NCI-H510A treated with DMSO at 0.1 percent for 48 hours (cell line): ENCODE results near the gene CORO7.

Source experiments
- DNase-seq: peaks from one replicate; lab custom pipeline; 2025; lab: John Stamatoyannopoulos, UW

Gene CORO7

DNA sequence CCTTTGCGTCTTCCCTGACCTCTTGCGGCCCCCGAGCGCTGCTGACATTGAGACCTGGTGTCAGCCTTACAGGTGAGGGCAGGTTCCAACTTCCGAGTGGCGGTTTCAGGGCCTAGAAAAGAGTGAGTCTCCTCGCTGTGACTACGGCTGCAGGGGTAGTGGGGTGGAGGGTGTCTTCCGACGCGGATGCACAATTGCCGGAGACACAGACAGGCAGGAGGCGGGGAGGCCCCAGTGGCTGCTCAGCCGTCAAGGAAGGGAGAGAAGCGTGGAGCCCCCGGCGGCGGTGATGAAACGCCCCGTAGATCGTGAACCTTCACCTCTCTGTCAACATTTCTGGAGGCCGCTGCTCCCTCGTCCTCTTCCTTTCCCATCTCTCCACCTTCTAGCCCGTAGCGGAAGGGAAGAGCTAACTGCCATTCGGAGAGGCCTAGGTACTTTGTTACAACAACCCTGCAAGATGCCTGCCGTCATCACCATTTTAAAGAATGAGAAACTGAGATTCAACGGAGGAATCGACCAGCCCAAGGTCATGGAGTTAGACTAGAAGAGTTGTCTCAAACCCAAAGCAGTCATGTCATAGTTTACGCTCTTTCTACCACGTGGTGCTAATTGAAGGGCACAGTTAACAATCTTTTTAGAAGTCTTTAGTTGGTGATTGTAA, 9.8 kb upstream of the CORO7 start:
- DNase-seq = no peak

DNA sequence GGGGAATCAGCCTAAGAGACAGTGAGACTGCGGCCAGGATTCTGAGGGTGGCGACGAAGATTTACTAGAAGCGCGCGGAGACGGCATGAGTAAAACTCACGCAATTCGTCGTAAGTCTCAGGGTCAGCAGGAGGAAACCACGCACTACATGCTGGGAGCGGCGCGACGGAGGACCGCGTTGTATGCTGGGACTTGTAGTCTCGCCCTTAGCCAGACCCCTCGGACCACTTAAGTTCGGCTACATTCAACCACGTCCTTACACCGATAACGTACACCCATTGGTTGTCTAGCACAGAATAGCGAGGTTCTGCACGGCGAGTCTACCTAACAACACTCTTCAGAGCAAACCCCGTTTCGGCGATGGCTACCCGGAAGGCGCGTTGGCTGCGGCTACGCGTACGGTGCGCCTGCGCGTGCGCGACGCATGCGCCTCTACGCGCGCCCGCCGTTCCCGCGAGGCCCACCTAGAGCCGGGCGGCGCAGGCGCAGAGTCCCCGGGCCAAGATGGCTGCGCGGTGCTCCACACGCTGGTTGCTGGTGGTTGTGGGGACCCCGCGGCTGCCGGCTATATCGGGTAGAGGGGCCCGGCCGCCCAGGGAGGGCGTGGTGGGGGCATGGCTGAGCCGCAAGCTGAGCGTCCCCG, 9.1 kb upstream of the CORO7 start, which contains the start of gene DNAJA3:
Gene DNAJA3, plus strand, starts transcription at position 491 of the 643 bp plus-strand sequence. Its CDS starts 14 bp downstream, at position 505.
- DNase-seq = peak; percentile 91

DNA sequence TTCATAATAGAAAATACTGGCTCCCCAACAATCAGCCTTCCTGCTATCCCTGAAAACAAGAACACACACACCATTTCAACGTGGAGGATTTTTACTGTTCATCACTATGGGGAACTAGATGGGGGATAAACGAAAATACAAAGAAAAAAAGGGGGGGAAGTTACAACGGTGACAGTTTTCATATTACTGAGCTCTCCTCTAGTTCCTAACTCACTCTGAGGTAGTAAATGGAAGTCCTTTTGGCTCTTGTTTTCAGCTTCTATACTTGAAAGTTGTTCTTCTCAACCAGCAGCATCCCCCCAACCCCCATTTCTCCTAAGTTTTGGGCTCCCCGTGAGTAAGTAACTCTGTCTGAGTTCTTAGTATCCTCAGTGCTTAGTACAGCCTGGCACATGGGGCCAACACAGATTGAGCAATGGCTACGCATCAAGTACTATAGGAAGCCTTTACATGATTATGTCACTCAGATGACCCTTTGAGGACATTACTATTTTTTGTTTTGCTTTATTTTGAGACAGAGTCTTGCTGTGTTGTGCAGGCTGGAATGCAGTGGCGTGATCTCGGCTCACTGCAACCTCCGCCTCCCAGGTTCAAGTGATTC, 4.2 kb upstream of the CORO7 start:
- no peak for DNase-seq

DNA sequence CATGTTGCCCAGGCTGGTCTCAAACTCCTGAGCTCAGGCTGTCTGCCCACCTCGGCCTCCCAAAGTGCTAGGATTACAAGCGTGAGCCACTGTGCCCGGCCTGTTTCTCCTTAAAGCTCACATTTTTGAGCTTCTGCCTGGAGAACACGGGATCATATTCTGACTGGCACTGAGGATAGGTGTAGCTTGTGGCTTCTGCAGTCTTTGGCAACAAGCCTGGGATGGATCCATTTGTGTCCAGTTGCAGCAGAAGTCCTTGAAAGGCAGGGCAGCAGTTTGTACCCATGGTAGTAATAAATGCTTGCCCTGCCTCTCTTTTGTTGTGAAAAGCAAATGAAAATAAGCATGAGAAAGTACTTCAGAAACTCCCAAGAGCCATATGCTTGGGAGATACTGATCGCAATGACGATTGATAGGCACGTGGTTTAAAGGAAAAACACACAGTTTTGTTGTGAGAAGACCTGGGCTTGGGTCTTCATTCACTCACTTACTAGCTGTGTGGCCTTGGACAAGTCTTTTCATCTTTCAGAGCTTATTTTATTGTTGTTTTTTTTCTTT, 3.1 kb upstream of the CORO7 start:
- DNase-seq = no peak

DNA sequence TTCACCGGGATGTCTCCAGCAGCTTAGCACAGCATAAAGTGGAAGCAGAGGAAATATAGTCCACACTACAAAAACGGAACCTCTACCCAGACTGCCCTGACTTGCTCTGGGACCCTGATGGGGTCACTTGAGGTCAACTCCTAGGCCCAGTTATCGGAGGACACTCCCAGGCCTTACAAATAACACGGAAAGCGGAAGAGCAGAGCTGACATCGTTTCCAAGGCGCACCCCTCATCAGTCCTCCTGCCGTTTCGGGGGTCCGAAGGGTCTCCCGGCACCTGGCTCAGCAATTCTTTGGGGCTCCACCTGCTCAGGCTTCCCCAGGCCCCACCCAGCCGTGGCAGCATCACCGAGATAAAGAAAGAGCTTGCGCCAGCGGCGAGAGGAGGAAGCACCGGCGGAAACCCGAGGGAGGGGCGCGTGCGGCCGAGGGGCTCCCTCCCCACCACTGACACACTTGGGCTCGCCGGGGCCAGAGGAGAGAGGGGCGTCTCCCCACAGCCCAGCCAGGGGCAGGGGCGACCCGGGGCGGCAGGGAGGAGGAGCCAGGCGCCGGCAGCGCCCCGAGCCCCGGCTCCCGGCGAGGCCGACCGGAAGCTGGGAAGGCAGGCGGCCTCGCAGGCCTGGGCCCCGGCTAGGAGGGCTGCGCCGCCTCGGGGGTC, 727 bp downstream of the CORO7 start:
- DNase-seq = no peak

DNA sequence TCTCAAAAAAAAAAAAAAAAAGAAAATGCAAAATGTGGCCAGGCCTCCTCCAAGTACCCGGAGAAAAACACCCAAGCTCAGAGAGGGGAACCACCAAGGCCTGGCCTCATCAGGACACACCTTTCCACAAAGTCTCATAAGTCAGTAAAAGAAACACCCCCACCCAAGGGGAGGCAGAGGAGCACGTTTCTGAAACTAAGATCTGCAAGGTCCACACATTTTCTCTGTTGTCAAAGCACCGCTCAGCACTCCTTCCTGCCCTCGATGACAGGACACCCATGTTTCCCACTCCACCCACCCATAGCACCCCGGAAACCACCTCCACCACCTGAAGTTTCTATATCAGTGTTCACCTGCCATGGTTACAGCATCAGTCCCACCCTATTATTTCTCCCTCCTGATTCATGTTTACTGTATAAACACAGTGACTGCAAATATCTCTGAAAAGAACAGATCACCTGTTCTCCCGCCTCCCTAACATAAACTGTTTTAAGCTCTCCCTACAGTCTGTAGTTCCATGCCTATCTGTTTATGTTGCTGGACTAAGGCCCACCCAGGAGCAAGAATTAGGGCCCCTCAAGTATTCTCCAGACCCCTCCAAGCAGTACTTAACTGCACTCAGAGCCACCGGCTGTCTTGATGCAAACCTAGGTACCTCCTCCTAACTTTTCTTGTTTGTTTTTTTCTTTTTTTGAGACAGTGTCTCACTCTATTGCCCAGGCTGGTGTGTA, 2.0 kb downstream of the CORO7 start:
- DNase-seq = no peak

DNA sequence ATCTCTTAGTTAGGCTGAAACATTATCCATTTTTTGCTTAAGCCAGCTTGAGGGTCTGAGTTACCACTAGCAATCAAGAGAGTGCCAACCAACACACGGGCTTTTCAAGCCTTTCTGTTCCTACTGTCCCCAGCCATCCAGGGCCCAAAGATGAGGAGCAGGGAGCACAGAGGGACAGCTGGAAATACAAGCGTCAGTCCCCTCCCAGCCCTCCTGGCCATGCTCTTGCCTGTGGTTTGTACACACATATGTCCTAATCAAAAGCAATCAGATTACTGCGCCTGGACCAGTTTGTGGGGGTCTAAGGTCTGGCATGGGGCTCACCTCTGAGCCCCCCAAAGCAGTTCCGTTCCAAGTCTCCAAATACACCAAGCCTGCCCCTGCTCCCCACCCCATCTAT, 3.5 kb downstream of the CORO7 start:
- no peak for DNase-seq

DNA sequence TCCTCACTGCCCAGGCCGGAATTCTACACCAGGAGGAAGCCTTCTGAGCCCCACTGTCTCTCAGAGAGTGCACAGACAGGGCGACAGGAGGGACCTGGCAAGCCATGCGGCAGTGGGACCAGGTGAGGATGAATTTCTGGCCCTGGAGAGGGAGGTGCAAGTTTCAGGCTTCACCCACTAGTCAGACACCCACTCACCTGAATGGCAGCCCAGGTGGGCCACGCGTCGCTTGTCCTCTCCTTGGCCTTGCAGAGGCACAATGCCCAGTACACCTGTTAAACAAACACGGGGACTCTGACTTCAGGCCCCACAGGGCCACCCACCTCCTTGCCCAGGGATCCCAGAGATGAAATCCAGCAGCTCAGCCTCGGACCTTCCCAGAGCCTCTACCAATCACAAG, 4.2 kb downstream of the CORO7 start:
- DNase-seq = no peak

DNA sequence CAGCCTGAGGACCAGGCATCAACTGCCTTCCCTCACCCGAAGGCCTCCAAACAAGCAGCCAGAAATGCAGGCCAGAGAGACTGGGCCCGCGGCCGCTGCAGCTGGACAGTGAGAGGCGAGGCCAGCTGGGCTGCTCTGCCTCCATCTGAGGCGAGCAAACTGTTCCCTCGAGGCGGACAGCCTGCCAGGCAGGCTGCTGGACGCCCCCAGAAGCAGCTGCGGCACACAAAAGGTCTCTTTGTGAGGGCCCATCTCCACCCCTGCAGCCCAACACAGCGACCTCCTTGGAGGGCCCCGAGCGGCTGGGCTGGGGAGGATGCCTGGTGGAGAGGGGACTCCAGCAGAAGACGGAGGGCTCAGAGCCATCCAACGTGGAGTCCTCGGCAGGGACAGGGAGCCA, 4.7 kb downstream of the CORO7 start:
- no peak for DNase-seq

DNA sequence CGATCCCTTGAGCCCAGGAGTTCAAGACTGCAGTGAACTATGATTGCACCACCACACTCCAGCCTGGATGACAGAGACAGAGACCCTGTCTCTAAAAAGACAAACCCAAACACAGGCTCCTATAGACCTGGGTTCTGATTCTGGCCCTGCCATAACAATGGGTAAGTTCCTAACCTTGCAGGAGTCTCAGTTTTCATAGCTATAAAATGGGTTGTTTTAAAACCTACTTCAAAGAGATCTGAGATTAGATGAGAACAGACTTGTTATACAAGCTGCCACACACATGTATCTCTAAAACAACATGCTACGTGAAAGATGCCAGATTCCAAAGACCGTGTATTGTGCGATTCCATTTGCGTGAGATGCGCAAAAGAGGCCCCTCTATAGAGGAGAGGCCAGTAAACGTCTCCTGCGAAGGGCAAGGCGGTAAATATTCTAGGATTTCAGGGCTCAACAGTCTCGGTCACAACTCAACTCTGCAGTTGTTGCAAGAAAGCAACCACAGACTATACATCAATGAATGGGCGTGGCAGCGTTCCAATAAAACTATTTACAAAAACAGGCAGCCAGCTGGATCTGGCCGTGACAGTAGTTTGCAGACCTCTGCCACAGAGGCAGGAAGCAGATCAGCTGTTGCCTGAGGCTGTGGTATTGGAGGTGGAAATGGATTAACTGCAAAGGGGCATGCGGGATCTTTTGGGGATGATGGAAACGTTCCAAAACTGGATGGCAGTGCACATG, 5.9 kb downstream of the CORO7 start:
- DNase-seq = no peak

DNA sequence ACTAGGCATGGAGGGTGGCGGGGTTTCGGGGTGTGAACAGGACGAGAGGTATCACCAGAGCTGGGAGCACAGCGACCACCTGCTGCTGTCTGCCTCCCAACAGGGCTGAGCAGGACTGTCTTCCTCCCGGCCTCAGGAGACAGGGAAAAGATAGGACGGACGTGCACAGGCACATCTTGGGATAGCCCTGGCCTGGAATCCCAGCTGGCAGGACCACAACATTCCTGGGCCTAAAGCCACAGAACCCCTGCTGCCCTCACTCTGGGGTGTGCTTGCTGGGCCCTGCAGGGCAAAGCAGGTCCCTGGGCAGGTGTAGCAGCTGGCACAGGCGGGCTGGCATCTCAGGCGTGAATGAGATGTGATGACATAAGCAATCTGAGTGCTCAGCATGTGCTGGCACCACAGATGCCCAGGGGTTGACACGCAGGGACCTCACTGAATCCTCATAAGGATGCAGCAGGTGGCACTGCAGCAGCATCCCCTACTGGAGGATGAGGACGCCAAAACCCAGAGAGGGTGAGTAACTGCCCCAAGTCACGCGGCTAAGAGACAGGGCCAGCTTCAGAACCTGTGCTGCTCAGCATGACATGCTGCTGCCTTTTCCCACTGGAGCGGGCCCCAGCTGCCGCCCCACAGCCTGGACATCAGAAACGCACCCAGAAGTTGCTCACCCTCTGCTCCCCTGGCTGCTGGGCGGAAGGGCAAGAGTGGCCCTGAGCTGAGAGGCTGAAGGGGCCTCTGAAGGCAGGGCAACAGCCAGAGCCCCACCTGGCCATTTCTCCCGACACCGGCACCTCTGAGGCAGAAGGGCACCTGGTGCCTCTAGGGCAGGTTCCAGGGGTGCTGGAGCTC, 7.1 kb downstream of the CORO7 start:
- no peak for DNase-seq

DNA sequence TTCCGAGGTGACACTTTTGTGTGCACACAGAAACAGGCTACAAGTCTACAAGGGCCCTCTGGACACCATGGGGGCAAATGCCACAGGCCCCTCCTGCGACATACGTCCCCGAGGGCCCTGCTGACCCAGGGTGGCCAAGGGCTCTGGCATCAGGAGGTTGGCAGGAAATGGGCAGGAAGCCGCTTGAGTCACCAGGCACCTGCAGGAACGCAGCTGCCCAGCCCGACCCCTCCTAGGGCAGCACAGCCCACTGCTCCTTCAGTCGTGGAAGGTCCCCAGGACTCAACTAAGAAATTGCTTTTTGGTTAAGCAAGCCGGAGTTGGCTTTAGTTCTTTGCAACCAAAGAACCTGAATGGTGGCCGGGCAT, 8.1 kb downstream of the CORO7 start:
- DNase-seq = no peak

DNA sequence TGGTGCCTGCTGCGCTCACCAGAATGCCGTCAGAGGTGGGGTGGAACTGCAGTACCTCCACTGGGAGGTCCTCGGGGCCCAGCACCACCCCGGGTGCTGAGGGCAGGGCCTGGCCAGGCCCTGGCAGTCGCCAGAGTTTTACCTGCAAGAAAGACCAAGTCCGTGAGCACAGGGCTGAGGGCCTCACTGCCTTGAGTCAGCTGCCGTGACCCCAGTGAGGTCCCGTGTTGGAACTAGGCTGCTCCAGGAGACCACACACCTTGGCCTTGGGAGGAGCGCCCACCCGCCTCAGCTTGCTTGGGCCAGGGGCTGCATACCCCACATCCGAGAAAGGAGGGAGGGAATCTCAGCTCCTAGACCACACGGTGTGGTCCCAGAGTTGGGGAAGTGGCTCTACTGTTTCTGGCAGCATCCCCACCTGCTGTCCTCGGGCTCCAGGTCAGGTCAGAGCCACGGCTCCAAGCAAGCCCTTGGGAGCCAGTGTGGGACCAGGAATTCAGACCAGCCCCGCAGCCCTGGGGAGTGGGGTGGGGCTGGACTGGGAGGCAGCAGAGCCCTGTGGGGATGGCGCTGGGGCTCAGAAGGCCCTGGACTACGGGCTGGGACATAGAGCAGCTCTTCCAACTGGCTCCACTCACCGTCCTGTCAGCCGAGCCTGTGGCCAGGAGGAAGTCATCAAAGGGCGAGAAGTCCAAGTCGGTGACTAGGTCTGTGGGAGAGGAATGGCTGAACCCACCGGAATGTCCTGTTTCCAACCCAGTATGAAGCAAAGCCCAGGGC, 8.7 kb downstream of the CORO7 start:
- DNase-seq = no peak

DNA sequence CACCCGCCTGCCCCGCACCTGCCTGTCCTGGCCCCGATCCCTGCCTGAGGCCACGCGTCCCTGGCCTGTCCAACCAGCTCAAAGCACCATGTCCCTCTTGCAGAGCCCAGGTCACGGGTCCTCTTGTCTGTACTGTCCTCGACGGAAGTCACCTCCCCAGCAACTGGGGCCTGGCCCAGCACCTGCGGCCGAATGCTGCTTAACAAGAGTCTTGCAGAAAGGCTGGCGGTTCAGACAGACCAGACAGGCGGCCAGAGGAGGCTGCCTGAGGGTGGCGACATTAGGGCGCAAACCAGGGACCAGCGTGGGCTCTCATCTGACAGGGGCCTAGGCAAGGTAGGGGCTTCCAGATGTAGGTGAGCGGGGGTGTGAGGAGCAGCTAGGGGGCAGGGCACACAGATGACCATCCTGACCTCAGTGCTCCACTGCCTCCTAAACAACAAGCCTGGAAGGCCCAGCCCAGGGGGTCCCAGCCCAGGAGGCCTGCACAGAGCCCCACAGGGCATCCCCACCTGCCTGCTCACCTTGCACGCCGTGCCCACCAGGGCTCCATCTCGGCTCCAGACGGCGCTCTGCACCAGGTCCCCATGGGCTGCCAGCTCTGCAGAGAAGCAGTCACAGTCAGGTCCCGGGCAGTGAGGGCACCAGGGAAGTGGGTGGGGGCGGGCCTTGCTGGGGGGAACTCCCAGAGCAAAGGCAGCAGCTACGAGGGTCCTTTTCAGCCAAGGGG, 11.3 kb downstream of the CORO7 start:
- no peak for DNase-seq

DNA sequence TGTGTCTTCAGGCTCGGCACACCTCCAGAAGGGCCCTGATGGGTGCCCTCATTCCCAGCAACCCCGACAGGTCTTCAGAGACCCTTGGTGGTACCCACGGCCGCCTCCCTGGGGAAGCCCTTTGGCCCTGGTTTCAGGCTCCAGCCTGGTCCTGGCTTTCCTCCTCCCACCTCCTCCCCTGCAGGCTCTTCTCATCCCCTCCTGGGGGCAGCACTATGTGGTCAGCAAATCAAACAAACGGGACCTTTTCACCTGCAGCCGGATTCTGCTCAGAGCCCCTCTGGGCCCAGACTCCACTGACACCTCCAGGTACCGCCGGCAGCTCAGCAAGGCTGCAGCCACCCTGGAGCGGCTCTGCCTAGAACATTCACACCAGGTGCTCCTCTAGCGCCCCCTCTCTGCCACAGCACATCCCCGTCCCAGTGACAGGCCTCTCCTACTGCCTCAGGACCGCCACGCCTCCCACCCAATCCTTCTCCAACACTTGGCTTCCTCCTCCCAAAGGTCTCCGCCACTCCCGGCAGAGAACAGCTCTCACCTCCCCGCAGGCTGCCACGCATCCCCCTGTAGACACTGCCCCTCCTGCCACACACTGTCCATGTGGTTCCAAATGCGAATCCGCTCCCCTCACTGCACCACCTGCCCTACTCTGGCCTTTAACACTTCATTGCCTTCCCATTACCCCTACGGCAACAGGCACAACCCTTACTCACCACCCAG, 12.0 kb downstream of the CORO7 start:
- no peak for DNase-seq

DNA sequence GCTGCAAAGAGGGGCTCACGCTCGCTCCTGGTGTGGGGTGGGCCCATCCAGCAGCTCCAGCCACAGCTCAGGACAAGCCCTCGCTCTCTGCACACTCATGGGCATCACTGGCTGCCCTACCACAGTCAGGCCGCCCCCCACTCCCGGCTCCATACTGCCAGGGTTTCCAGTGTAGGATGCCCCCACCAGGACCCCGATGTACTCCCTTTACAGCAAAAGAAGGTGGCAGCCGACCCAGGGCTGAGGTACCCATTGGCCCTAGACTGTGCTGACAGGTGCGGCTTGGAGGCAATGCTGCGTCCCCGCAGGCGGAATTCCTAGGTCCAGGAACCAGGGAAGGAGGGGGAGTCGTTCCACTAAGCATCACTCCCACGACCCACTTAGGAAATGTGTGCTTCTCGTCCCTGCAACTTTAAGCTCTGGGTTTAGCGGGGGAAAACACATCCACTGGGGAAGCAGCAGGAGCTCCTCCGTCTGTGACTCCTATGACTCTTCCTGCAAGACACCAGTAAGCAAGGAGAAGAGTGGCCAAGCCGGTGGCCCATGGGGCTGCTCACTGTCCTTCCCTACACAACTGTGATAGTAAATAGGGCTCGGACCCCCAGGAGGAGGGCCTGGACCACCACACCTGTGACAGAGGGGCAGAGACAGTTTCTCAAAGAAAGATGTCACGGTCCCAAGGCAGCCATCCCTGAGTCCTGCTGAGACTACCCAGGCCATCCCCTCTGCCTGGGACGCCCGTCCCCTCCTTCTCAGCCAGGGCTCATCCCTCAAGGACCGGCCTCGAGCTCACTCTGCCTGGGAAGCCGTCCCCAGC, 13.1 kb downstream of the CORO7 start:
- DNase-seq = no peak

DNA sequence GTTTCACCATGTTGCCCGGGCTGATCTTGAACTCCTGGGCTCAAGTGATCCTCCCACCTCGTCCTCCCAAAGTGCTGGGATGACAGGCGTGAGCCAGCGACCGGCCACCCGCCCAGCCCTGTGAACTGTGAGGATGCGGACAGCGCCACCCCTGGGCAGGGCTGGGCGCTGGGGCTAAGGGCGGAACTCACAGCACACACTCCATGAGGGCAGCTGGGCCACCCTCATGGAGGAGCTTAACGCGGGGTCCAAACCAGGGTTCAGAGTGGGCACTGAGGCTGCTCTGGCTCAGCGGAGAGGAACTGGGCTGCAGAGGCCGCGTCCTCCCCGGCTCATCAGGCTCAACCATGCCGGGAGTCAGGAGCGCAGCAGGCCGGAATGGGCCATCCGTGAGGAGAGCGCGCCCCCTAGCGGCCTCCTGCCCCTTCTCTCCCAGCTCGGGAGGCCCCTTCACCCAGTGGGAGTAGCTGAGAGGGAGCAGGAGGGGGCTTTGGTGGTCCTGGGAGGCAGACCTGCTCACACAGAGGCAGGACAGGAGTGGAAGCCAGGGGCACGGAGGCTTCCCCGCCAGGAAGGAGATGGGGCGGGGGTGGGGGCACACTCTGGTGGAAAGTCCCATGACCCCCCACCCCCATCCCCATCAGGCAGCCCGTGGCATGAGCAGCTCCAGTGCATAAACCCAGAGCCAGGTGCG, 13.8 kb downstream of the CORO7 start:
- DNase-seq = peak; percentile 52
